ENCODE data around the gene STK10.

GRCh38 chr5:172102913-172103626, 85.0 kb downstream of the STK10 start:
- TF ChIP-seq EZH2 (IDR thresholded peaks at IDR 0.05) (no peak), POLR2AphosphoS5 (IDR thresholded peaks at IDR 0.05; ENCODE audit: borderline replicate concordance, low read depth, low read length) (no peak)

All from SK-N-MC (cell line).